ENCODE data around the gene WDR1.

DNA sequence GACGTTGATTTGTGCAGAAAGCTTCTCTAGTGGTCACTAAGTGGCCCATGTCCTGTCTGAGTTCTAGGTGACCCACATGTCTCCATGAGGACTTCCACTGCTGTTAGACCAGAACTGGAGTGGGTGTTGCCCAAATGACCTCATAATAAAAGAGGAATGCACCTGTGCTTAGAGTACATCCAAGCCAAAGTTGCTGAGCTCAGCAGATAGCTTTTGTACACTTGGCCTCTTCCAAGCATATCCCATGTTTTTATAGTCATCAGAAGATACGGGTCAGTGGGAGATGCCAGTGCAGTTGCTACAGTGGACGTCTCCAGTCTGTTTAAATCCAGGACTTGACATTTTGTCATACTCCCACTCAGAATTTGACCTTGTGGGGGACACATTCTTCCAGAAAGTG lies 37.6 kb upstream of the WDR1 start:
- TF ChIP-seq, protein P1, sequence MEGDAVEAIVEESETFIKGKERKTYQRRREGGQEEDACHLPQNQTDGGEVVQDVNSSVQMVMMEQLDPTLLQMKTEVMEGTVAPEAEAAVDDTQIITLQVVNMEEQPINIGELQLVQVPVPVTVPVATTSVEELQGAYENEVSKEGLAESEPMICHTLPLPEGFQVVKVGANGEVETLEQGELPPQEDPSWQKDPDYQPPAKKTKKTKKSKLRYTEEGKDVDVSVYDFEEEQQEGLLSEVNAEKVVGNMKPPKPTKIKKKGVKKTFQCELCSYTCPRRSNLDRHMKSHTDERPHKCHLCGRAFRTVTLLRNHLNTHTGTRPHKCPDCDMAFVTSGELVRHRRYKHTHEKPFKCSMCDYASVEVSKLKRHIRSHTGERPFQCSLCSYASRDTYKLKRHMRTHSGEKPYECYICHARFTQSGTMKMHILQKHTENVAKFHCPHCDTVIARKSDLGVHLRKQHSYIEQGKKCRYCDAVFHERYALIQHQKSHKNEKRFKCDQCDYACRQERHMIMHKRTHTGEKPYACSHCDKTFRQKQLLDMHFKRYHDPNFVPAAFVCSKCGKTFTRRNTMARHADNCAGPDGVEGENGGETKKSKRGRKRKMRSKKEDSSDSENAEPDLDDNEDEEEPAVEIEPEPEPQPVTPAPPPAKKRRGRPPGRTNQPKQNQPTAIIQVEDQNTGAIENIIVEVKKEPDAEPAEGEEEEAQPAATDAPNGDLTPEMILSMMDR (IDR thresholded peaks at IDR 0.05), result no peak
- TF ChIP-seq POLR2A (IDR thresholded peaks at IDR 0.05), result no peak
- TF ChIP-seq POLR2AphosphoS5 (IDR thresholded peaks at IDR 0.05), result no peak

All from upper lobe of left lung (tissue), 4 donors.